ENCODE measurements around the gene NEK1.

DNA sequence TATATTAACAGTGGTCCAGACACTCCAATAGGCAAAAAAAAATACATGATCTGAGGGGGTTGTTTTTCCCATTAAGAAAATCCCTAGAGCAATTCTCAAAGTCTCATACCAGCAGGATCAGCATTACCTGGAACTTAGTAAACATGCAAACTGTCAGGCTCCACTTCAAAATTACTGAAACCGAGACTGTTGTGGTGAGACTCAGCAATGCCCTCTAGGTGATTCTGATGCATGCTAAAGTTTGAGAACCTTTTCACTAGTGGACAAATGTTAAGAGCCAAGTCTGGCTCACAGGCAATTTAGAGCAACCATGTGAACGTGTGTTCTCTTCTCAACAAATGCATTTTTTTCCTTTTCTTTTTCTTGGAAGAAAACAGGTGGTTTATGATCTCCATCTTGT lies 30.2 kb downstream of the NEK1 start:
- TF ChIP-seq, protein P1, sequence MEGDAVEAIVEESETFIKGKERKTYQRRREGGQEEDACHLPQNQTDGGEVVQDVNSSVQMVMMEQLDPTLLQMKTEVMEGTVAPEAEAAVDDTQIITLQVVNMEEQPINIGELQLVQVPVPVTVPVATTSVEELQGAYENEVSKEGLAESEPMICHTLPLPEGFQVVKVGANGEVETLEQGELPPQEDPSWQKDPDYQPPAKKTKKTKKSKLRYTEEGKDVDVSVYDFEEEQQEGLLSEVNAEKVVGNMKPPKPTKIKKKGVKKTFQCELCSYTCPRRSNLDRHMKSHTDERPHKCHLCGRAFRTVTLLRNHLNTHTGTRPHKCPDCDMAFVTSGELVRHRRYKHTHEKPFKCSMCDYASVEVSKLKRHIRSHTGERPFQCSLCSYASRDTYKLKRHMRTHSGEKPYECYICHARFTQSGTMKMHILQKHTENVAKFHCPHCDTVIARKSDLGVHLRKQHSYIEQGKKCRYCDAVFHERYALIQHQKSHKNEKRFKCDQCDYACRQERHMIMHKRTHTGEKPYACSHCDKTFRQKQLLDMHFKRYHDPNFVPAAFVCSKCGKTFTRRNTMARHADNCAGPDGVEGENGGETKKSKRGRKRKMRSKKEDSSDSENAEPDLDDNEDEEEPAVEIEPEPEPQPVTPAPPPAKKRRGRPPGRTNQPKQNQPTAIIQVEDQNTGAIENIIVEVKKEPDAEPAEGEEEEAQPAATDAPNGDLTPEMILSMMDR (conservative IDR thresholded peaks at IDR 0.05 in 1 of 2, IDR thresholded peaks at IDR 0.05 in 1 of 2; ENCODE audit: extremely low read depth in 1 of 2, insufficient read depth in 1 of 2, low read depth in 1 of 2, low read length in 2 of 2): no peak
- no peak for TF ChIP-seq EZH2 (IDR thresholded peaks at IDR 0.05; ENCODE audit: borderline replicate concordance, low read length)
